Stomach (tissue), 9 donors: Measurements from ENCODE around the gene TOMM5. TPM values are rescaled to one million over a fixed set of nuclear protein-coding genes. Genes with fewer than 3 reads are reported as not detected.

ENCODE experiments used
- DNase-seq, 2 donors: peaks; one replicate each; pipeline versions ENCODE4 v3.0.0 to v3.0.0-alpha.2; 2013 to 2019
- H3K27ac ChIP-seq, 5 donors: fragments of 200-600 bp in 4 of 5; sonication (generic) in 4 of 5; one replicate each; pipeline ENCODE4 v1.5.1; 2013 to 2019; ENCODE audit warnings: mild to moderate bottlenecking in 1 of 5, moderate library complexity in 1 of 5
- H3K27me3 ChIP-seq, 3 donors: fragments of 200-600 bp; sonication (generic); one replicate each; pipeline ENCODE4 v1.5.1; 2017 to 2019; ENCODE audit warnings: mixed run types in 1 of 3
- H3K36me3 ChIP-seq, 4 donors: fragments of 200-600 bp; sonication (generic); 1 replicate in 3 of 4; 2 replicates in 1 of 4; pipeline ENCODE4 v1.5.1; 2016 to 2019
- H3K4me1 ChIP-seq, 4 donors: fragments of 200-600 bp; sonication (generic); one replicate each; pipeline ENCODE4 v1.5.1; 2016 to 2019
- H3K4me3 ChIP-seq, 4 donors: fragments of 200-600 bp; sonication (generic) in 3 of 4; one replicate each; pipeline ENCODE4 v1.5.1; 2016 to 2019; ENCODE audit warnings: mild to moderate bottlenecking in 1 of 4
- H3K9me3 ChIP-seq, 4 donors: fragments of 200-600 bp; sonication (generic); one replicate each; pipeline ENCODE4 v1.5.1; 2016 to 2019
- EP300 ChIP-seq: sonication (generic); formaldehyde crosslinking; IDR thresholded peaks from one replicate; pipeline ENCODE4 v1.6.1; 2017; ENCODE audit warnings: antibody characterized with exemption
- POLR2A ChIP-seq, 4 donors: fragments of 450-650 bp; IDR thresholded peaks; one replicate each; pipeline ENCODE4 v1.6.1; 2016; ENCODE audit warnings: antibody characterized with exemption in 4 of 4, control low read depth in 2 of 4, mild to moderate bottlenecking in 1 of 4, moderate library complexity in 1 of 4
- POLR2AphosphoS5 ChIP-seq, 3 donors: sonication (generic); formaldehyde crosslinking; IDR thresholded peaks; one replicate each; pipeline ENCODE4 v1.6.1; 2016; ENCODE audit warnings: antibody characterized with exemption in 3 of 3
- WGBS, 5 donors: extraction: QIAGEN DNeasy Blood & Tissue Kit in 3 of 5; methylation state at CpG; one replicate each; pipeline versions ENCODE4 v1.1.5 to v1.1.7; 2013 to 2018; 5-methylcytosine and 5-hydroxymethylcytosine counted together
- intact Hi-C: fragments of 100-400 bp; cut with DNase I; formaldehyde crosslinking; loops from one replicate; pipeline ENCODE4 v1.15.1; 2023; ENCODE audit warnings: low total_unique reads
- polyA plus RNA-seq, 3 donors: library from polyadenylated mRNA; stranded (reverse); fragments of 200-250 nt; gene quantifications; one replicate each; pipeline ENCODE4 v1.2.3, GENCODE V29; 2013
- total RNA-seq, 5 donors: library from RNA; depleted of rRNA; stranded (reverse); fragments of >200 nt; gene quantifications; one replicate each; pipeline versions ENCODE4 v1.1.0 to v1.2.3, GENCODE V29; 2014 to 2016
- TF ChIP-seq, protein P1 (sequence below), 7 experiments: fragments of 450-650 bp in 4 of 7; fragments of 200-600 bp in 3 of 7; sonication (generic) in 3 of 7; IDR thresholded peaks; one replicate each; pipeline ENCODE4 v1.5.1; 2016 to 2019; ENCODE audit warnings: antibody characterized with exemption in 7 of 7, control low read depth in 2 of 7, mild to moderate bottlenecking in 1 of 7
- donor health status: healthy with polysubstance abuse.
- donor health status: Bipolar disorder and iron deficiency.
- donor health status: healthy.

The TOMM5 gene
- total and polyA plus RNA-seq, 8 donors = 29.3 to 173 (median 113) TPM

GRCh38 chr9:37632479-37632878 lies 40.1 kb upstream of the TOMM5 start:
- DNase-seq = no peak
- Histone ChIP-seq H3K4me1 (no peaks in the 10 kb centered on the region), H3K9me3 (no peaks in the 10 kb centered on the region), H3K4me3 (no peak overlapping the region), H3K27me3 (peaks cover 0 to 15% (median 0%) of the 10 kb centered on the region in 3 donors), H3K36me3 (no peaks in the 10 kb centered on the region), H3K27ac (no peak overlapping the region)
- TF ChIP-seq EP300 (no peak), POLR2A (IDR thresholded peaks at IDR 0.05) (no peak), POLR2AphosphoS5 (IDR thresholded peaks at IDR 0.05) (no peak)
- TF ChIP-seq, protein P1, sequence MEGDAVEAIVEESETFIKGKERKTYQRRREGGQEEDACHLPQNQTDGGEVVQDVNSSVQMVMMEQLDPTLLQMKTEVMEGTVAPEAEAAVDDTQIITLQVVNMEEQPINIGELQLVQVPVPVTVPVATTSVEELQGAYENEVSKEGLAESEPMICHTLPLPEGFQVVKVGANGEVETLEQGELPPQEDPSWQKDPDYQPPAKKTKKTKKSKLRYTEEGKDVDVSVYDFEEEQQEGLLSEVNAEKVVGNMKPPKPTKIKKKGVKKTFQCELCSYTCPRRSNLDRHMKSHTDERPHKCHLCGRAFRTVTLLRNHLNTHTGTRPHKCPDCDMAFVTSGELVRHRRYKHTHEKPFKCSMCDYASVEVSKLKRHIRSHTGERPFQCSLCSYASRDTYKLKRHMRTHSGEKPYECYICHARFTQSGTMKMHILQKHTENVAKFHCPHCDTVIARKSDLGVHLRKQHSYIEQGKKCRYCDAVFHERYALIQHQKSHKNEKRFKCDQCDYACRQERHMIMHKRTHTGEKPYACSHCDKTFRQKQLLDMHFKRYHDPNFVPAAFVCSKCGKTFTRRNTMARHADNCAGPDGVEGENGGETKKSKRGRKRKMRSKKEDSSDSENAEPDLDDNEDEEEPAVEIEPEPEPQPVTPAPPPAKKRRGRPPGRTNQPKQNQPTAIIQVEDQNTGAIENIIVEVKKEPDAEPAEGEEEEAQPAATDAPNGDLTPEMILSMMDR (IDR thresholded peaks at IDR 0.05) = no peak
- intact Hi-C loops = no loop called here
- WGBS, 5 donors = 68 to 84% (median 82%) methylated on average over 4 of the region's 4 CpGs

GRCh38 chr9:37626708-37627292 lies 34.4 kb upstream of the TOMM5 start:
- 35 to 61% (median 51%) methylated on average over 5 of the region's 5 CpGs for WGBS, 5 donors
- no peaks in the 10 kb centered on the region for H3K36me3 ChIP-seq
- H3K27me3 ChIP-seq = peaks cover 0 to 4% (median 0%) of the 10 kb centered on the region in 3 donors
- no peak overlapping the region for H3K4me3 ChIP-seq
- intact Hi-C loops = no loop called here
- H3K9me3 ChIP-seq = no peaks in the 10 kb centered on the region
- TF ChIP-seq EP300 = no peak
- TF ChIP-seq, protein P1 (IDR thresholded peaks at IDR 0.05) = no peak
- TF ChIP-seq POLR2AphosphoS5 (IDR thresholded peaks at IDR 0.05) = no peak
- TF ChIP-seq POLR2A (IDR thresholded peaks at IDR 0.05) = no peak
- H3K27ac ChIP-seq = no peak overlapping the region
- no peak for DNase-seq
- no peaks in the 10 kb centered on the region for H3K4me1 ChIP-seq

DNA sequence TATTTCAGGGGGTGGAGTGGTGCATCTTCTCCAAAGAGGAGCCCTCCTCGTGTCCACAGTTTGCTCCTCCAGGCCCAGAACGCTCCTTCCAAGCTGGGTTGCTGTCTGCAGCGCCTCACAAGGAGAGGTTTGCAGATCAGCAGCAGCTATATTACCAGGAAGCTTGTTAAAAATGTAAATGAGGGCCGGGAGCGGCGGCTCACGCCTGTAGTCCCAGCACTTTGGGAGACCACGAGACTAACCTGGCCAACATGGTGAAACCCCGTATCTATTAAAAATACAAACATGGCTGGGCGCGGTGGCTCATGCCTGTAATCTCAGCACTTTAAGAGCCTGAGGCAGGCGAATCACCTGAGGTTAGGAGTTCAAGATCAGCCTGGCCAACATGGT lies 33.4 kb upstream of the TOMM5 start:
- peaks cover 0 to 8% (median 0%) of the 10 kb centered on the region in 3 donors for H3K27me3 ChIP-seq
- TF ChIP-seq POLR2A (IDR thresholded peaks at IDR 0.05) = no peak
- no peak for TF ChIP-seq EP300
- TF ChIP-seq POLR2AphosphoS5 (IDR thresholded peaks at IDR 0.05) = no peak
- TF ChIP-seq, protein P1 (IDR thresholded peaks at IDR 0.05) = no peak
- intact Hi-C loops = no loop called here
- WGBS, 5 donors = 77 to 90% (median 84%) methylated on average over 12 of the region's 12 CpGs
- H3K4me1 ChIP-seq = no peaks in the 10 kb centered on the region
- H3K27ac ChIP-seq = no peak overlapping the region
- DNase-seq = no peak
- no peaks in the 10 kb centered on the region for H3K9me3 ChIP-seq
- H3K4me3 ChIP-seq = no peak overlapping the region
- no peaks in the 10 kb centered on the region for H3K36me3 ChIP-seq

DNA sequence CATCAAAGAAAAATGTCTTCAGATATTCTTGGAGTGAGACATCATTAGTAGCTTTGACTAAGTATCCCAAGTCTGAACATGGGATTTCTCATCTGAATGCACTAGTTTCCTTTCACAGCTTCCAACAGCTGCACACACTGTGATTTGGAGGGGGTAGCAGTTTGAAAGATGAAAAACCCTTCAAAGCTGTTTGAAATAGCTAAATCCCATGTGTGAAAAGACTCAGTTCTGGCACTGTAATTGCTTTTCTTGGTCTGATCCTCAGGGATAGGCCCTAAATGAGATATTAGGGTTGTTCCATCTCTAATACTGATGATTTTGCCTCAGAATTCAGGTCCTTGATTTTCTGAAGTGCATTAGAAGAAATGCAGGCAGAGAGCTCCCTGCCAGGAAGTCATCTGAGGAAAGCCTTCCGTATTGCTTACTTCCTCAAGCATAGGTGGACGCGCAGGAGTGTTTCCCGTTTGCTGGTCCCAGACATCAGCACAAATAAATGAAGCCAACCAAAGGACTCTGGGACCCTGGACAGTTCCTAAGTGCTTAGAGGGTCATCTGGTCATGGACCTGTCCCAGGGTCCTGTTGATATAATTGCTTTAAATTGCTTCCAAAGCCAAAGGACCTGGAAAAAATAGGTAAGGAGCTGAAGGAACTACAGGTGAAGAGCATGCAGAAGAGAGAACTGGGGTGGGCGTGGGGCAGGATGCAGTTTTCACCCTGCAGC lies 32.8 kb upstream of the TOMM5 start:
- TF ChIP-seq EP300 (no peak), POLR2AphosphoS5 (IDR thresholded peaks at IDR 0.05) (no peak), POLR2A (IDR thresholded peaks at IDR 0.05) (no peak)
- TF ChIP-seq, protein P1 (IDR thresholded peaks at IDR 0.05) = no peak
- Histone ChIP-seq H3K4me3 (no peak overlapping the region), H3K27ac (no peak overlapping the region), H3K36me3 (no peaks in the 10 kb centered on the region), H3K4me1 (no peaks in the 10 kb centered on the region), H3K9me3 (no peaks in the 10 kb centered on the region), H3K27me3 (peaks cover 0 to 8% (median 0%) of the 10 kb centered on the region in 3 donors)
- no peak for DNase-seq
- intact Hi-C loops = no loop called here
- 66 to 86% (median 69%) methylated on average over 5 of the region's 5 CpGs for WGBS, 5 donors
